GM12865 (cell line): ENCODE measurements around the gene PHF11.
"Not testable (repeated sequence)": the region's sequence is repeated elsewhere in the genome, so short reads cannot be mapped to it uniquely, and the experiment has no call there.

Source experiments
- DNase-seq: peaks from one replicate; pipeline ENCODE4 v3.0.0; 2010; ENCODE audit warnings: low read depth
- H3K4me3 ChIP-seq: 2 replicates; pipeline ENCODE4 v1.5.1; 2011; ENCODE audit warnings: mild to moderate bottlenecking, low read depth, low read length, control low read depth
- TF ChIP-seq, protein P1 (sequence below): IDR thresholded peaks from 2 replicates; pipeline ENCODE4 v1.5.1; 2011; ENCODE audit warnings: low read length, control low read depth, low read depth, inconsistent platforms; ENCODE audit not compliant: insufficient read depth; ENCODE audit errors: missing control alignments

PHF11 gene

DNA sequence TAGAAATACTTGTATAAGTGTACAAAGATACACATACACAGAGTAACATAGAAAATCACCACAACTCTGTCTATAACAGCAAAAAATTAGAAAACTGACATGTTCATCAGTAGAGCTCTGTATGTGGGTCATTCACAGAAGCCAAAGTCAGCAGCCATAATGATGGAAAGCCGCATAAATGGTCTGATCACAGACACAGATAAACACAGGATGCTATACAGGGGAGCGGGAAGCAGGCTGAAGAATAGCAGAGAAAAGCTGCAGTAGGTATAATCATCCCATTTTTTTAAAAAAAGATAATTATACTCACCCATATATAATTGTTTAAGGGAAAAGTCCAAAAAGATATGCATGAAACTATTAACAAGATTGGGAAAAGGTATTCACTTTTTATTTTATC is 58.1 kb downstream of the PHF11 start:
- no peak for DNase-seq
- no peak overlapping the region for H3K4me3 ChIP-seq
- TF ChIP-seq, protein P1, sequence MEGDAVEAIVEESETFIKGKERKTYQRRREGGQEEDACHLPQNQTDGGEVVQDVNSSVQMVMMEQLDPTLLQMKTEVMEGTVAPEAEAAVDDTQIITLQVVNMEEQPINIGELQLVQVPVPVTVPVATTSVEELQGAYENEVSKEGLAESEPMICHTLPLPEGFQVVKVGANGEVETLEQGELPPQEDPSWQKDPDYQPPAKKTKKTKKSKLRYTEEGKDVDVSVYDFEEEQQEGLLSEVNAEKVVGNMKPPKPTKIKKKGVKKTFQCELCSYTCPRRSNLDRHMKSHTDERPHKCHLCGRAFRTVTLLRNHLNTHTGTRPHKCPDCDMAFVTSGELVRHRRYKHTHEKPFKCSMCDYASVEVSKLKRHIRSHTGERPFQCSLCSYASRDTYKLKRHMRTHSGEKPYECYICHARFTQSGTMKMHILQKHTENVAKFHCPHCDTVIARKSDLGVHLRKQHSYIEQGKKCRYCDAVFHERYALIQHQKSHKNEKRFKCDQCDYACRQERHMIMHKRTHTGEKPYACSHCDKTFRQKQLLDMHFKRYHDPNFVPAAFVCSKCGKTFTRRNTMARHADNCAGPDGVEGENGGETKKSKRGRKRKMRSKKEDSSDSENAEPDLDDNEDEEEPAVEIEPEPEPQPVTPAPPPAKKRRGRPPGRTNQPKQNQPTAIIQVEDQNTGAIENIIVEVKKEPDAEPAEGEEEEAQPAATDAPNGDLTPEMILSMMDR = no peak

DNA sequence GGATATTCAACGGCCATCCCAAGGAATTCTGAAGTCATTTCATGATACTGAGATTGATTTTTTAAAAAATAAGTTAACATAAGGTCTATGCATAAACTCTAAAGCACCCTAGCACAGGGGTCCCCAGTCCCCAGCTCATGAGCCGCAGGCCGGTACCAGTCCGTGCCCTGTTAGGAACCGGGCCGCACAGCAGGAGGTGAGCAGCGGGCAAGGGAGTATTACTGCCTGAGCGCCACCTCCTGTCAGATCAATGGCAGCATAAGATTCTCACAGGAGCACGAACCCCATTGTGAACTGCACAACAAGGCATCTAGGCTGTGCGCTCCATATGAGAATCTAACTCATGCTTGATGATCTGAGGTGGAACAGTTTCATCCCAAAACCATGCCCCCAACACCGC is 58.6 kb downstream of the PHF11 start:
- TF ChIP-seq, protein P1 = no peak
- DNase-seq = no peak
- H3K4me3 ChIP-seq = no peak overlapping the region

DNA sequence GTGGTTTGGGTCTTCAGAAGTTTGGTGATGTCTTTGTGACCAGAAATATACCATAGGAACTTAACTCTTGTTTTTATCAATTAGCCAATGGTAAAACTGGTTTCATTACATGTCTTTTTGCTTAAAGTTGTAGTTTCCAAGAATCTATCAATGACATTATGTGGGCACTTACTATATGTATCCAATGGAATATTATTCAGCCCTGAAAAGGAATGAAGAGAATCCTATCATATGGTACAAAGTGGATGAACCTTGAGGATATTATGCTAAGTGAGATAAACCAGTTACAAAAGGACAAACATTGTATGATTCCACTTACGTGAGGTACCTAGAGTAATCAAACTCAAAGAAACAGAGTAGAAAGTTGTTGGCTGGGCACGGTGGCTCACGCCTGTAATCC is 63.3 kb downstream of the PHF11 start:
- TF ChIP-seq, protein P1 = no peak
- H3K4me3 ChIP-seq = no peak overlapping the region
- DNase-seq = no peak

DNA sequence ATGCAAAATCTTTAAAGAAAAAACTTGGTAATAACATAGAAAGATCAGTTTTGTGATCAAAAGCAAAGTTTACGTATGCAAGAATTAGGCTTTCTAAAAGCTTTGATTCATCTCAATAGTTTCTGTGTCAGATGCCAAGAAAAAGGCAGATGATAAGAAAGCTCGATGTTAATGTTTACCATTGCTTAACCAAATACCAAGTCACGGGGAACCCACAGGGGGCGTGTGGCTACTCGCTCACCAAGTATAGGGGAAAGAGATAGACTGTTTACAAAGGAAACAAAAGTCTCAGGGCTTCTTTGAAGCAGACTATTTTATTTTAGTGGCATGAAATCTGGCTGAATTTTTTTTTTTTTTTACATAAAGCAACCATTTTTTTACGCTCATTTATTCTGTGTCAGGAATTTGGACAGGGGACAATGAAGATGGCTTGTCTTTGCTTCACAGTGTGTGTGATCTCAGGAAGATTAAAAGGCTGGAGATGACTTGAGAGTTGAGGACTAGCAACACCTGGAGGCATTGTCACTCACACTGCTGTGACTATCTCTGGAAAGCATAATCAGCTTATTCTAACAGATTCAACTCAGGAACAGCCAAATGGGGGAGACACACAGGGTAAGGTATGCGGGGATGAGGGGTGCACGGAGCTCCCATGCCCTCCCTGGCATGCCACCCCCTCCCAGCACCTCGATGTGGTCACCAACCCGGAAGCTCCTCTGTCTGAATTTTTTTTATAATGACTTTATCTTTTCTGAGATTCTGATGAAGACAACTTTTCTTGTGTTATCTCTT is 64.7 kb downstream of the PHF11 start:
- no peak overlapping the region for H3K4me3 ChIP-seq
- DNase-seq = no peak
- TF ChIP-seq, protein P1 = no peak

DNA sequence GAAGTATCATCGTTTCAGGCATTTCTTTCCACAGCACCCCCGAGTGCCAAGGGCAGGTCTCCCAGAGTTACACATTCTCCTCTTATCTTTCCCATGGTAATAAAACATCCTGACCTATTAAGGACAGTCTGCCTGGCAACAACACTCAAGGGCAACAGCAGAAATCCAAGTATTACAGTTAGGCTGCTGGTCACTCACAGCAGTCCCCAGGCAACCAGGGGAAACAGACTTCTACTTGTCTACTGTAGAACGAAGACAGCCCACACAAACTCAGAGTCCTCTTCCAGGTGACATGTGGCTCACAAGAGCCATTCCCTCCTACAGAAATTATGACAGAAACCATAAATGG is 65.3 kb downstream of the PHF11 start:
- TF ChIP-seq, protein P1 = no peak
- no peak for DNase-seq
- no peak overlapping the region for H3K4me3 ChIP-seq

DNA sequence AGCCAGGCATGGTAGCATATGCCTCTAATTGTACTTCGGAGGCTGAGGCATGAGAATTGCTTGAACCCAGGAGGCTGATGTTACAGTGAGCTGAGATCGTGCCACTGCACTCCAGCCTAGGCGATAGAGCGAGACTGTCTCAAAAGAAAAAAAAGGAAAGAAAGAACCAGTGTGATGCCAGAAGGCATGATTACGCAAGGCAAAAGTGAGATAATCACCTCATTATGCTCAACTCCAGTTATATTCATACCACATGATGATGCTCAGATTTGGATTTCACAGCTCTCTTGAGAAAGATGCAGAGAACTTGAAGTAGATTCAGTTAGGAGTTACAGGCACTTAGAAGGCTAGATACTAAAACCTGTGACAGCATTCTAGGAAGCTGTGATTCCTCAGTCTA is 67.8 kb downstream of the PHF11 start:
- no peak for DNase-seq
- H3K4me3 ChIP-seq = no peak overlapping the region
- TF ChIP-seq, protein P1 = no peak

DNA sequence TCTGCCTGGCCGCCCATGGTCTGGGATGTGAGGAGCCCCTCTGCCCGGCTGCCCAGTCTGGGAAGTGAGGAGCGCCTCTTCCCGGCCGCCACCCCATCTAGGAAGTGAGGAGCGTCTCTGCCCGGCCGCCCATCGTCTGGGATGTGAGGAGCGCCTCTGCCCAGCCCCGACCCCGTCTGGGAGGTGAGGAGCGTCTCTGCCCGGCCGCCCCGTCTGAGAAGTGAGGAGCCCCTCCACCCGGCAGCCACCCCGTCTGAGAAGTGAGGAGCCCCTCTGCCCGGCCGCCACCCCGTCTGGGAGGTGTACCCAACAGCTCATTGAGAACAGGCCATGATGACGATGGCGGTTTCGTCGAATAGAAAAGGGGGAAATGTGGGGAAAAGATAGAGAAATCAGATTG is 69.7 kb downstream of the PHF11 start:
- H3K4me3 ChIP-seq, DNase-seq: not testable (repeated sequence)
